Natural killer cell (primary cell): ENCODE measurements around the gene KCNT1. TPM values are rescaled to one million over a fixed set of nuclear protein-coding genes. Genes with fewer than 3 reads are reported as not detected.

ENCODE experiments used
- ATAC-seq, 3 donors: fragments of 150-1000 bp in 2 of 3; fragments of 200-7000 bp in 1 of 3; cut with Tn5 transposase; 1 replicate in 1 of 3; 2 replicates in 2 of 3; pipeline ENCODE4 v1.10.0; 2021; ENCODE audit warnings: mild to moderate bottlenecking in 2 of 3, moderate library complexity in 2 of 3
- DNase-seq, 2 donors: peaks; one replicate each; pipeline versions ENCODE4 v3.0.0 to v3.0.0-alpha.2; 2013 to 2021; ENCODE audit warnings: mixed read lengths in 1 of 2
- H3K27ac ChIP-seq: one replicate; pipeline ENCODE4 v1.5.1; 2013; ENCODE audit warnings: mild to moderate bottlenecking, low read length
- H3K27me3 ChIP-seq: one replicate; pipeline ENCODE4 v1.6.1; 2013; ENCODE audit warnings: low read length; ENCODE audit not compliant: control insufficient read depth, insufficient read depth
- H3K36me3 ChIP-seq: one replicate; pipeline ENCODE4 v1.6.1; 2013; ENCODE audit warnings: low read length; ENCODE audit not compliant: control insufficient read depth, insufficient read depth
- H3K4me1 ChIP-seq: one replicate; pipeline ENCODE4 v1.6.1; 2013; ENCODE audit warnings: low read length; ENCODE audit not compliant: control insufficient read depth, insufficient read depth
- H3K4me3 ChIP-seq: one replicate; pipeline ENCODE4 v1.5.1; 2013; ENCODE audit warnings: low read length
- H3K9me3 ChIP-seq: one replicate; pipeline ENCODE4 v1.6.1; 2013; ENCODE audit warnings: low read length; ENCODE audit not compliant: control insufficient read depth, insufficient read depth
- H3K27ac Mint-ChIP-seq, 2 donors: one replicate each; pipeline ENCODE4 v1.8.0; 2022; ENCODE audit warnings: mild to moderate bottlenecking in 2 of 2, mixed read lengths in 2 of 2, moderate library complexity in 1 of 2
- H3K27me3 Mint-ChIP-seq, 2 donors: one replicate each; pipeline ENCODE4 v1.8.0; 2022; ENCODE audit warnings: low read depth in 2 of 2, mixed read lengths in 2 of 2
- H3K36me3 Mint-ChIP-seq: one replicate; pipeline ENCODE4 v1.8.0; 2022; ENCODE audit warnings: mixed read lengths
- H3K4me1 Mint-ChIP-seq, 2 donors: one replicate each; pipeline ENCODE4 v1.8.0; 2022; ENCODE audit warnings: mixed read lengths in 2 of 2
- H3K4me3 Mint-ChIP-seq: one replicate; pipeline ENCODE4 v1.8.0; 2022; ENCODE audit warnings: mild to moderate bottlenecking, moderate library complexity, mixed read lengths
- H3K9me3 Mint-ChIP-seq, 2 donors: one replicate each; pipeline ENCODE4 v1.8.0; 2022; ENCODE audit warnings: mixed read lengths in 2 of 2
- CTCF ChIP-seq: fragments of 200-600 bp; IDR thresholded peaks from one replicate; pipeline ENCODE4 v1.8.0; 2022; ENCODE audit warnings: antibody characterized with exemption
- WGBS: methylation state at CpG from one replicate; pipeline ENCODE4 v1.1.7; 2013; ENCODE audit warnings: missing lambda C conversion rate; ENCODE audit not compliant: insufficient coverage; 5-methylcytosine and 5-hydroxymethylcytosine counted together
- intact Hi-C: fragments of 100-400 bp; cut with micrococcal nuclease; formaldehyde crosslinking; loops from one replicate; pipeline ENCODE4 v1.14.2; 2022
- total RNA-seq, 4 donors: library from RNA; stranded (reverse); fragments of 120-200 nt in 1 of 4; gene quantifications; one replicate each; pipeline versions ENCODE4 v1.2.3 to v1.2.4, GENCODE V29; 2013 to 2022

Gene KCNT1
- total RNA-seq, 3 donors from 2014 or later (not counting 1 experiment from before 2014, with no cell fraction given), result 0.52 to 1.2 (median 0.88) TPM

- H3K27ac Mint-ChIP-seq, result no peak overlapping the region
- no peak for TF ChIP-seq CTCF
- WGBS, result 91% methylated on average over 15 of the region's 15 CpGs
- no peaks in the 10 kb centered on the region for H3K36me3 Mint-ChIP-seq
- Histone ChIP-seq H3K9me3 (peaks cover 2% of the 10 kb centered on the region), H3K4me3 (no peak overlapping the region), H3K27ac (no peak overlapping the region), H3K4me1 (peaks cover 37% of the 10 kb centered on the region), H3K27me3 (no peaks in the 10 kb centered on the region), H3K36me3 (no peaks in the 10 kb centered on the region)
- DNase-seq (no peak), ATAC-seq (no peak)
- no peak overlapping the region for H3K4me3 Mint-ChIP-seq
- H3K4me1 Mint-ChIP-seq, result peaks cover 14 to 22% of the 10 kb centered on the region in 2 donors
- no peaks in the 10 kb centered on the region for H3K9me3 Mint-ChIP-seq
- intact Hi-C loops, result no loop called here
- no peaks in the 10 kb centered on the region for H3K27me3 Mint-ChIP-seq
Measured at GRCh38 chr9:135774239-135774747, 72.3 kb downstream of the KCNT1 start.

GRCh38 chr9:135774794-135775525 is 73.0 kb downstream of the KCNT1 start:
- no peak overlapping the region for H3K4me3 Mint-ChIP-seq
- peaks cover 37% of the 10 kb centered on the region for H3K4me1 ChIP-seq
- no peaks in the 10 kb centered on the region for H3K36me3 ChIP-seq
- no peaks in the 10 kb centered on the region for H3K36me3 Mint-ChIP-seq
- no peak for ATAC-seq
- H3K9me3 Mint-ChIP-seq, result no peaks in the 10 kb centered on the region
- no peak overlapping the region for H3K27ac ChIP-seq
- no peak overlapping the region for H3K27ac Mint-ChIP-seq
- WGBS, result 79% methylated on average over 24 of the region's 24 CpGs
- intact Hi-C loops, result no loop called here
- TF ChIP-seq CTCF, result no peak
- peaks cover 2% of the 10 kb centered on the region for H3K9me3 ChIP-seq
- H3K4me3 ChIP-seq, result no peak overlapping the region
- no peaks in the 10 kb centered on the region for H3K27me3 Mint-ChIP-seq
- no peaks in the 10 kb centered on the region for H3K27me3 ChIP-seq
- H3K4me1 Mint-ChIP-seq, result peaks cover 14 to 22% of the 10 kb centered on the region in 2 donors
- no peak for DNase-seq

DNA sequence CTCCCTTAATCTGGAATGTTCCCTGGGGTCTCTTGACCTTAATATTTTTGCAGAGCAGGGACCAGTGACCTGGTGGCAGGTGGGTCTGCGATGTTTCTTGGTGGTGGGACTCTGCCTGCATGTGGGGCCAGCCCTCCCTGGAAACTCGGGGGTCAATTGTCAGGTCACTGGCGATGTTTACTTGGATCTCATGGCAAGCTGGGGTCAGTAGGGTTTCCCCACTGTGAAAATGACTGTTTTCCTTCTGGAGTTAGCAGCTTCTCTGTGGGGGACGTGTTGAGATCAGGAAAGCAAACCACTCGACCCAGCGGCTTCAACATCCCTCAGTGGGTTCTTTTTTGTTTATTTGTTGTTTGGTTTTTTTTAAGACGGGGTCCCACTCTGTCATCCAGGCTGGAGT is 73.9 kb downstream of the KCNT1 start:
- intact Hi-C loops, result no loop called here
- Mint-ChIP-seq H3K36me3 (no peaks in the 10 kb centered on the region), H3K9me3 (no peaks in the 10 kb centered on the region), H3K27me3 (no peaks in the 10 kb centered on the region), H3K4me1 (peaks cover 14 to 22% of the 10 kb centered on the region in 2 donors), H3K4me3 (no peak overlapping the region), H3K27ac (no peak overlapping the region)
- ATAC-seq, result no peak
- Histone ChIP-seq H3K4me3 (no peak overlapping the region), H3K36me3 (no peaks in the 10 kb centered on the region), H3K4me1 (peaks cover 37% of the 10 kb centered on the region), H3K27ac (no peak overlapping the region), H3K9me3 (peaks cover 2% of the 10 kb centered on the region), H3K27me3 (no peaks in the 10 kb centered on the region)
- no peak for TF ChIP-seq CTCF
- WGBS, result 68% methylated on average over 6 of the region's 7 CpGs
- DNase-seq, result no peak
